DMS 273 (cell line): Measurements from ENCODE around the gene APOE.
A peak's percentile ranks its signal among the peaks of the same experiment; 100 is the strongest.

Source experiments
- DNase-seq: peaks from one replicate; lab custom pipeline; 2025; ENCODE audit not compliant: unreplicated experiment; lab: John Stamatoyannopoulos, UW

Gene APOE

GRCh38 chr19:44948763-44949374 is 43.3 kb downstream of the APOE start:
- peak; percentile 74 for DNase-seq

- DNase-seq: no peak
Measured at GRCh38 chr19:44949550-44949949, 44.0 kb downstream of the APOE start.

GRCh38 chr19:44951179-44952159 is 45.9 kb downstream of the APOE start:
- DNase-seq: peak; percentile 92

- DNase-seq: no peak
Measured at GRCh38 chr19:44954278-44954648, 48.7 kb downstream of the APOE start.

GRCh38 chr19:44954649-44955504 is 49.3 kb downstream of the APOE start, which contains the start of gene CLPTM1:
Gene CLPTM1, plus strand, starts transcription at chr19:44955380. Its CDS starts 16 bp downstream, at chr19:44955396.
- DNase-seq: peak; percentile 99

- DNase-seq: peak; percentile 62
Measured at GRCh38 chr19:44955505-44956439, 50.2 kb downstream of the APOE start.

GRCh38 chr19:44957526-44957925 is 51.9 kb downstream of the APOE start:
- DNase-seq: no peak

- no peak for DNase-seq
Measured at GRCh38 chr19:44958090-44958489, 52.5 kb downstream of the APOE start.
